BLaER1 (cell line): ENCODE measurements around the gene GPR161.
"Not testable (repeated sequence)": the region's sequence is repeated elsewhere in the genome, so short reads cannot be mapped to it uniquely, and the experiment has no call there.

Experiments
- H3K27ac ChIP-seq: shearing (Covaris generic); formaldehyde crosslinking; 2 replicates; pipeline ENCODE4 v1.8.1; 2022
- H3K27me3 ChIP-seq: shearing (Covaris generic); formaldehyde crosslinking; 2 replicates; pipeline ENCODE4 v1.8.1; 2022
- H3K36me3 ChIP-seq: shearing (Covaris generic); formaldehyde crosslinking; 2 replicates; pipeline ENCODE4 v1.8.1; 2022
- H3K4me1 ChIP-seq: shearing (Covaris generic); formaldehyde crosslinking; 2 replicates; pipeline ENCODE4 v1.8.1; 2022
- H3K4me2 ChIP-seq: shearing (Covaris generic); formaldehyde crosslinking; 2 replicates; pipeline ENCODE4 v1.8.1; 2022
- H3K4me3 ChIP-seq: shearing (Covaris generic); formaldehyde crosslinking; 2 replicates; pipeline ENCODE4 v1.8.1; 2022
- H3K9ac ChIP-seq: shearing (Covaris generic); formaldehyde crosslinking; 2 replicates; pipeline ENCODE4 v1.8.1; 2022
- H3K9me3 ChIP-seq: shearing (Covaris generic); formaldehyde crosslinking; 2 replicates; pipeline ENCODE4 v1.8.1; 2022
- H4K20me1 ChIP-seq: shearing (Covaris generic); formaldehyde crosslinking; 2 replicates; pipeline ENCODE4 v1.8.1; 2022
- Cebpa-rat ChIP-seq: shearing (Covaris generic); IDR thresholded peaks from 2 replicates; pipeline ENCODE4 v1.8.1; 2022

GPR161 gene, protein sequence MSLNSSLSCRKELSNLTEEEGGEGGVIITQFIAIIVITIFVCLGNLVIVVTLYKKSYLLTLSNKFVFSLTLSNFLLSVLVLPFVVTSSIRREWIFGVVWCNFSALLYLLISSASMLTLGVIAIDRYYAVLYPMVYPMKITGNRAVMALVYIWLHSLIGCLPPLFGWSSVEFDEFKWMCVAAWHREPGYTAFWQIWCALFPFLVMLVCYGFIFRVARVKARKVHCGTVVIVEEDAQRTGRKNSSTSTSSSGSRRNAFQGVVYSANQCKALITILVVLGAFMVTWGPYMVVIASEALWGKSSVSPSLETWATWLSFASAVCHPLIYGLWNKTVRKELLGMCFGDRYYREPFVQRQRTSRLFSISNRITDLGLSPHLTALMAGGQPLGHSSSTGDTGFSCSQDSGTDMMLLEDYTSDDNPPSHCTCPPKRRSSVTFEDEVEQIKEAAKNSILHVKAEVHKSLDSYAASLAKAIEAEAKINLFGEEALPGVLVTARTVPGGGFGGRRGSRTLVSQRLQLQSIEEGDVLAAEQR

DNA sequence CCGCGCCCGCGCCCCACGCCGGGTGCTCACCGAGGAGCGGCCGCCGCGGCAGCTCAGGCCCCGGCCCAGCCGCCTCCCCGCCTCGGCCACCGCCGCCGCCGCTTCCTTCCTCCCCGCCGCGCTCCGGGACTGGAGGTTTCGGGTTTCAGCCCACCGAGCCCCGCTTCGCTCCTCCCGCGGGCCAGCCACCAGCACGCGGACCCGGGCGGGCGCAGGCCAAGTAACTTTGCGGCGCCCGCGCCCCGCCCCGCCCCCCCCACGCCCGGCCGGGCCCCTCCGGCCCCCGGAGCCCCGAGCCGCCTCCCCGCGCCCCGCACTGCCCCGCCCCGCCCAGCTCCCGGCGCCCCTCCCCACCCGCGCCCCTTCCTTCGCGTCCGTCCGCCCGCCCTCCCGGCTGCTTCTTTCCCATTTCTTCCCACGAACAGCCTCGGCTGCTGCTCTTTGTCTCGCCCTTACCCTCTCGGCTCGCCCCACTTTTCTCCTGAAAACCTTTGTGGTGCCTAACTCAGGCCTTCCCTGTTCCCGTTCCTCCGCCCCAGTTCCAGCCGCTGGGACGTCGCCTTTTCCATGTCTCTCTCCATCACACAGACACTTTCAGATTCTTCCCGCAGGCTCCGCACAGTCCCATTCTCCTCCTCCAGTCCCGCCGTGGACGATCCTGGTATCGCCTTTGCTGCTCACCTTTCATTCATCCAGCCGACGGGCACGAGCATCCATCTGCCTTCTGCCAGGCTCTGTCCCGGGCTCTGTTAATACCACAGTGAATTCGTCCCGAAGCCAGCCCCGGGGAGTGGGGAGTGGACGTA lies at the start of gene GPR161:
Gene GPR161 (minus strand): TSS at position 222 of the 806 bp plus-strand sequence. CDS start 32,080 bp downstream, outside the sequence.
- H3K4me3 ChIP-seq: peak within 1 kb of the TSS; percentile 80
- H4K20me1 ChIP-seq: peaks cover 19% of the 10 kb centered on the region; the same call in 1 of the 2 replicates
- H3K9ac ChIP-seq: peak within 1 kb of the TSS; percentile 74
- no peaks in the 10 kb centered on the region for H3K9me3 ChIP-seq
- peak within 1 kb of the TSS; percentile 99 for H3K4me2 ChIP-seq
- TF ChIP-seq Cebpa-rat: no peak
- H3K27ac ChIP-seq: peak within 1 kb of the TSS; percentile 26; the same call in 1 of the 2 replicates
- no peaks in the 10 kb centered on the region for H3K36me3 ChIP-seq
- peaks cover 52% of the 10 kb centered on the region for H3K27me3 ChIP-seq
- H3K4me1 ChIP-seq: peaks cover 8% of the 10 kb centered on the region

DNA sequence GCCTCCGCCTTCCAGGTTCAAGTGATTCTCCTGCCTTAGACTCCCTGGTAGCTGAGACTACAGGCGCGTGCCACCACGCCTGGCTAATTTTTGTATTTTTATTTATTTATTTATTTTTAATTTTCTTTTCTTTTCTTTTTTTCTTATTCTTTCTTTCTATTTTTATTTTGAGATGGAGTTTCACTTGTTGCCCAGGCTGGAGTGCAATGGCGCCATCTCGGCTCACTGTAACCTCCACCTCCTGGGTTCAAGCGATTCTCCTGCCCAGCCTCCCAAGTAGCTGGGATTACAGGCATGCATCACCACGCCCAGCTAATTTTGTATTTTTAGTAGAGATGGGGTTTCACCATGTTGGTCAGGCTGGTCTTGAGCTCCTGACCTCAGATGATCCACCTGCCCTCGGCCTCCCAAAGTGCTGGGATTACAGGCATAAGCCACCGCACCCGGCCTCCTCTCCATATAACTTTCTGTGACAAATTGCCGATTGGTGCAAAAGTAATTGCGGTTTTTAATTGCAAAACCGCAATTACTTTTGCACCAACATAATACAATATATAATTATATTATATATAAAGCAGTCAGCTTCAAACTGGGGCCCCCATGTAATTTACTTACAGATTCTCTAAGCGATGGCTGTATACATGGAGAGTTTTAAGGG lies 44.5 kb upstream of the GPR161 start:
- Histone ChIP-seq H3K36me3 (peaks cover 17% of the 10 kb centered on the region), H4K20me1 (peaks cover 46% of the 10 kb centered on the region), H3K4me1 (peaks cover 17% of the 10 kb centered on the region)
- not testable (repeated sequence) for H3K9me3 ChIP-seq, H3K27me3 ChIP-seq, H3K4me2 ChIP-seq, H3K9ac ChIP-seq, H3K4me3 ChIP-seq, H3K27ac ChIP-seq

DNA sequence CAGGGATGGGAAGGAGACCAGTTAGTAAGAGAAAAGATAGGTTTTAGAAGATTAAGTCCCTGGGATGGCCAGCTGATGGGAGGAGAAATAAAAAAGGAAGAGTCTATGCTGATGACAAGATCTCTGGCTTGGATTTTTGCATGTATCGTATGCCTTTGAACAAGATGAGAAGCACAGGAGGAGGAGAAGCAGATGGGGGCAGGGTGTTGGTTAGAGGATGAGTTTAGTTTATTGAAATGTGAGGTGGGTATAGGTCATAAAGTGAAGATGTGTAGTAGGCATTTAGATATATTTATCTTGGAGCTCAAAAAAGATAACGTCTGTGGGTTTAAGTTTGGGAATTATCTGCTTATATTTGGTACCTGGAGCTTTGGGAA lies 43.4 kb upstream of the GPR161 start:
- peak overlapping the region; percentile 95 for H3K4me3 ChIP-seq
- H3K9me3 ChIP-seq: no peaks in the 10 kb centered on the region
- peaks cover 6% of the 10 kb centered on the region; the same call in 1 of the 2 replicates for H3K36me3 ChIP-seq
- peak overlapping the region; percentile 96 for H3K4me2 ChIP-seq
- H3K27ac ChIP-seq: peak overlapping the region; percentile 84; the same call in 1 of the 2 replicates
- no peaks in the 10 kb centered on the region for H3K27me3 ChIP-seq
- peak overlapping the region; percentile 90 for H3K9ac ChIP-seq
- TF ChIP-seq Cebpa-rat: no peak
- H3K4me1 ChIP-seq: peaks cover 17% of the 10 kb centered on the region
- H4K20me1 ChIP-seq: peaks cover 43% of the 10 kb centered on the region

DNA sequence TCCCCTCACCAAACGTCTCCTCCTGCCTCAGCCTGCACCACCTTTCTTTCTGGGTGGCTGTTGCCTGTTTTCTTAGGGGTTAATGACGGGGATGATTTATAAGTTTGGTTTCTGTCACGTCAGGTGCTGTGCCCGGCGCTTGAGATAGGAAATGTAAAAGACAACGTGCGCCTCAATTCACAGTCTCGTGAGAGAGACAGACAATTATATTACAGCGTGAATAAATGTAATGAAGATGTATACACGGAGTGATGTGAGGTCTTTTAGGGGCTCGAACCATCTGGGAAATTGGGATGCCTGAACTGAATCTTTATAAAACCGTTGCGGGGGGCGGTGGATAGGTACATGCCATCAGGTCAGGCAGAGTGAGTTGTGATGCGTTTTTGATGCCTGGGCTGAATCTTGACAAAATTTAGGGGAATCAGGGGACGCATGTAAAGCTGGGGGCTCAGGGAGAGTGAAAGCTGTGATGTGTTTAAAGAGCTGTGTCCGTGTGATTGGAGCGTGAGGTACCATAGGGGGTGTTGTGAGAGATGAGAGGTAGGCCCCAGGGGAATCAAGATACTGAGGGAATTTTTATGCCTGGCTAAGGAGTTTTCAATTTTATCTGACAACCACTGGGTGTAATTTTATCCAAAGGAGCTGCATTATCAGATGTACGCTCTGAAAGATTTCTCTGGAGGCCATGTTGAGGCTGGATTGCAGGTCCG lies 42.9 kb upstream of the GPR161 start:
- Histone ChIP-seq H3K27me3 (no peaks in the 10 kb centered on the region), H3K4me1 (peaks cover 17% of the 10 kb centered on the region), H3K27ac (peak overlapping the region; percentile 84), H3K4me2 (peak overlapping the region; percentile 96), H3K9me3 (no peaks in the 10 kb centered on the region), H3K9ac (peak overlapping the region; percentile 90), H4K20me1 (peaks cover 43% of the 10 kb centered on the region), H3K4me3 (peak overlapping the region; percentile 95), H3K36me3 (peaks cover under 1% of the 10 kb centered on the region; the same call in 1 of the 2 replicates)
- TF ChIP-seq Cebpa-rat: no peak

DNA sequence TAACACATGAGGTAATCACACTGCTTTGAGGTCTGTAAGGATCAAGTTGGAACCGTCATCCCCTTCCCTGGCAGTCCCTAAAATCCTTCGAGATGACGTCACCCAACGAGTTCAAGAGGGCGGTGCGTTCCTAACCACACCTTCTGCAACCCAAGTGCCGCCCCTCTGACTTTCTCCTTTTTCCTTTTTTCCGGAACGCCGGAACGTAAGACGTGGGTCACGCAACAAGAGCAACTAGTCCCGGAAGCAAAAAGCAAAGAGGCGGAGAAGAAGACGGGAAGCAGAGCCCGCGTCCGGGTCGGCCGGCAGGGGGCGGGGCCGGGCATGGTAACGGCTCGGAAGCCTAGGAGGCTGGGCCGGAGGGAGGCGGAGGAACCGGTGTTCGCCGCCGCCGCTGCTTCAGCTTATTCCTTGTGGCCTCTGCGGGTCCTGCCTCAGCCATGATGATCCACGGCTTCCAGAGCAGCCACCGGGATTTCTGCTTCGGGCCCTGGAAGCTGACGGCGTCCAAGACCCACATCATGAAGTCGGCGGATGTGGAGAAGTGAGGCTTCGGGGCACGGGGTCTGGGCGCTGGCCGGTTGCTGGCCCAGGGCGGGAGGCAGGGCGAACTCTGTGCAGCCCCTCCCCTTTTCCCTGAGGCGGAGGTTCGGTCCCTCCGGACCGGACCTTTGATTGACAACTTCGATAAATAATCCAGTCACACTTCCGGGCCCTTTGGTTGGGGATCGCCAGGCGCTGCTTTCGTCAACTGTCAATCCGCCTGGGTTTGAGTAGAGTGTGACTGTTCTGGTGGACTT lies 42.1 kb upstream of the GPR161 start, which contains the start of gene TIPRL:
Gene TIPRL (plus strand): TSS at position 325 of the 800 bp plus-strand sequence. CDS start 116 bp downstream, at position 441.
- peaks cover 17% of the 10 kb centered on the region for H3K4me1 ChIP-seq
- H3K27me3 ChIP-seq: no peaks in the 10 kb centered on the region
- H3K4me3 ChIP-seq: peak within 1 kb of the TSS; percentile 95
- H4K20me1 ChIP-seq: peaks cover 41% of the 10 kb centered on the region
- H3K4me2 ChIP-seq: peak within 1 kb of the TSS; percentile 96
- peak within 1 kb of the TSS; percentile 90 for H3K9ac ChIP-seq
- no peaks in the 10 kb centered on the region for H3K36me3 ChIP-seq
- H3K9me3 ChIP-seq: no peaks in the 10 kb centered on the region
- H3K27ac ChIP-seq: peak within 1 kb of the TSS; percentile 84
- no peak for TF ChIP-seq Cebpa-rat

DNA sequence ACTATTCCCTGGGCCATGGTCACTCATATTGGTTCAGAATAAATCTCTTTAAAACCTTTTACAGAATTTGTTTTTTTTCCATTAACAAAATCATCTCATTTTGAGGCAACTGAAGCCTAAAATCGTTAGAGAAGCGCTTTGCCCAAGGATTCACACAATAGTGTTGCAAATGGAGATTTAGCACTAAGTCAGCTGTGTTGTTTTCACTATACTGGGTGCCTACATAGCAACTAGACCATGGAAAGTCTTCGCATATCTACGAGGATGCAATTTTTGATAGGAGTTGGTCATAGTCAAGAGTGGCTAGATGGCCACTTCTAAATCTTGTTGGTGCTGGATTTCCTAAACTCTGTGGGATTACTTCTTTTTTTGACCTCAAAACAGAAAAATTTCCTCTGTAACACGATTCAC lies 41.5 kb upstream of the GPR161 start:
- H3K4me3 ChIP-seq: peak overlapping the region; percentile 95
- peaks cover 37% of the 10 kb centered on the region for H4K20me1 ChIP-seq
- peak overlapping the region; percentile 90 for H3K9ac ChIP-seq
- no peak for TF ChIP-seq Cebpa-rat
- H3K36me3 ChIP-seq: no peaks in the 10 kb centered on the region
- H3K4me1 ChIP-seq: peaks cover 17% of the 10 kb centered on the region
- H3K27me3 ChIP-seq: no peaks in the 10 kb centered on the region
- peak overlapping the region; percentile 62 for H3K4me2 ChIP-seq
- peak overlapping the region; percentile 84 for H3K27ac ChIP-seq
- no peaks in the 10 kb centered on the region for H3K9me3 ChIP-seq

DNA sequence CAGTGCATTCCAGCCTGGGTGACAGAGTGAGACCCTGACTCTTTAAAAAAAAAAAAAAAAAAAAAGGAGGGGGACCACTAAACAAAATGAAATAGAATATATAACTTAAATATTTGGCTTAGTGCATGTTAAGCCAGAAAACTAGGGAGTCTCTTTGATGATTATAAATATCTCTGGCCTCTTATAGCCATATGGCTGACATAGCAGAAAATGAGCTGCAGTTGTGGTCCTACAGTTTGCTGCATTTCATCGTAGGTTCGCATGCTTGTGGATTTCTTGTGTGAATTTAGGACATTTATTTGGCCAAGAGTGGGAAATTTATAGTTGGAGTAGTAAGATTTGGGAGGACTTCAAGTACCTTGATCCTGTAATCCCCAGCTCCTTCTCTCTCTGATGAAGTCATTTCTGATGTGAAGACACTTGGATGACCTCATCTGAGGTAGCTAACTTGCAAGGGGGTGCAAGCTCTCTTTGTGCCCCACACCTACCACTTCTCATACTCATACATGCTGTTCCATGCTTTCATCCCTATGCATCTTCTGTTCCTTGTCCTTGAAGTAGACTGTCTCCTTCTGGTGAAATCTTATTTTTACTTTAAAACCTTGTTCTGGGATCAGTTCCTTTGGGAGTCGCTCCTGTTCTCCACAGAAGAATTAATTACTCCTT lies 35.7 kb upstream of the GPR161 start:
- Histone ChIP-seq H3K4me3 (no peak overlapping the region), H3K27me3 (no peaks in the 10 kb centered on the region), H3K9ac (no peak overlapping the region), H3K9me3 (no peaks in the 10 kb centered on the region), H4K20me1 (no peaks in the 10 kb centered on the region), H3K4me2 (no peak overlapping the region), H3K27ac (no peak overlapping the region), H3K36me3 (no peaks in the 10 kb centered on the region), H3K4me1 (peaks cover 7% of the 10 kb centered on the region)
- TF ChIP-seq Cebpa-rat: no peak
